NT2/D1 (cell line): Measurements from ENCODE around the gene ZSWIM6.

ENCODE experiments used
- YY1 ChIP-seq: IDR thresholded peaks from 2 replicates; pipeline ENCODE4 v1.6.1; 2011; ENCODE audit not compliant: insufficient read length, insufficient read depth
- ZNF274 ChIP-seq: IDR thresholded peaks from 2 replicates; pipeline ENCODE4 v1.6.1; 2011; ENCODE audit warnings: mild to moderate bottlenecking, low read depth, low read length

GRCh38 chr5:61386045-61386800 is 54.2 kb downstream of the ZSWIM6 start:
- TF ChIP-seq ZNF274 = no peak
- no peak for TF ChIP-seq YY1
